ENCODE measurements around the gene VPS35L. TPM values are rescaled to one million over a fixed set of nuclear protein-coding genes. Genes with fewer than 3 reads are reported as not detected.
A peak's percentile ranks its signal among the peaks of the same experiment; 100 is the strongest.

VPS35L gene
- total and polyA plus RNA-seq, 12 donors = 15.0 to 35.1 (median 30.4) TPM

- Histone ChIP-seq H3K4me1 (peaks cover 0 to 53% (median 41%) of the 10 kb centered on the region in 9 donors), H3K27ac (peak within 1 kb of the TSS in 9 of 10 donors; percentile 51 to 94 (median 85)), H3K36me3 (peaks cover 0 to 26% (median 7%) of the 10 kb centered on the region in 9 donors), H3K9me3 (no peaks in the 10 kb centered on the region), H3K27me3 (no peaks in the 10 kb centered on the region), H3K4me3 (peak within 1 kb of the TSS; percentile 75 to 99 (median 95))
- DNase-seq (peak; percentile 90 to 91), ATAC-seq (peak; percentile 95 to 98 (median 98))
- intact Hi-C loops (cut with DNase I) = loop anchor here in 7 of 10 donors (5.0 to 10.0 kb wide), 5 partner anchors 71 to 167 kb away; partner anchors contain the start of gene GPRC5B (in 7 of the 7)
- peak in 2 of 9 donors; percentile 10 to 18 for TF ChIP-seq CTCF (IDR thresholded peaks at IDR 0.05)
- 0% methylated on average over 83 to 88 of the region's 88 CpGs for WGBS, 2 donors
Observed at GRCh38 chr16:19717741-19718623, 162.5 kb downstream of the VPS35L start, which contains the start of the genes IQCK and KNOP1. Gene IQCK, plus strand, starts transcription at chr16:19718271. Its CDS starts 36 bp downstream, at chr16:19718307. Gene KNOP1, minus strand, starts transcription at chr16:19718227. Its CDS starts 3,192 bp downstream, at chr16:19715035.

- H3K9me3 ChIP-seq = no peaks in the 10 kb centered on the region
- DNase-seq (no peak), ATAC-seq (peak in 1 of 8 donors; percentile 4)
- H3K36me3 ChIP-seq = peaks cover 0 to 20% (median 7%) of the 10 kb centered on the region in 9 donors
- H3K27me3 ChIP-seq = no peaks in the 10 kb centered on the region
- peak overlapping the region; percentile 75 to 99 (median 95) for H3K4me3 ChIP-seq
- 1% methylated on average over 21 of the region's 21 CpGs for WGBS, 2 donors
- H3K4me1 ChIP-seq = peaks cover 0 to 53% (median 41%) of the 10 kb centered on the region in 9 donors
- peak overlapping the region in 9 of 10 donors; percentile 51 to 94 (median 85) for H3K27ac ChIP-seq
- TF ChIP-seq CTCF (IDR thresholded peaks at IDR 0.05) = no peak
- intact Hi-C loops (cut with DNase I) = loop anchor here in 7 of 10 donors (5.0 to 10.0 kb wide), 5 partner anchors 71 to 166 kb away; partner anchors contain the start of gene GPRC5B (in 7 of the 7)
Observed at GRCh38 chr16:19718624-19718965, 163.1 kb downstream of the VPS35L start.

- Histone ChIP-seq H3K4me3 (no peak overlapping the region), H3K9me3 (no peaks in the 10 kb centered on the region), H3K4me1 (peaks cover 0 to 35% (median 23%) of the 10 kb centered on the region in 9 donors), H3K27me3 (no peaks in the 10 kb centered on the region), H3K36me3 (peaks cover 0 to 6% (median 0%) of the 10 kb centered on the region in 9 donors), H3K27ac (peak overlapping the region in 3 of 10 donors; percentile 67 to 94 (median 84))
- no peak for DNase-seq
- no peak for ATAC-seq
- intact Hi-C loops (cut with DNase I) = loop anchor here in 1 of 10 donors (5.0 kb wide), 1 partner anchor 45 kb away; no protein-coding TSS in a partner anchor
- TF ChIP-seq CTCF (IDR thresholded peaks at IDR 0.05) = no peak
- 74 to 76% methylated on average over 11 of the region's 11 CpGs for WGBS, 2 donors
Observed at GRCh38 chr16:19722269-19722952, 166.9 kb downstream of the VPS35L start.

- intact Hi-C loops (cut with DNase I) = loop anchor here in 1 of 10 donors (5.0 kb wide), 1 partner anchor 44 kb away; no protein-coding TSS in a partner anchor
Observed at GRCh38 chr16:19722981-19723380, 167.5 kb downstream of the VPS35L start.

More at GRCh38 chr16:19722981-19723380, 167.5 kb downstream of the VPS35L start:
- Histone ChIP-seq H3K9me3 (no peaks in the 10 kb centered on the region), H3K27ac (no peak overlapping the region), H3K4me3 (no peak overlapping the region), H3K4me1 (peaks cover 0 to 34% (median 20%) of the 10 kb centered on the region in 9 donors), H3K36me3 (peaks cover 0 to 6% (median 0%) of the 10 kb centered on the region in 9 donors), H3K27me3 (no peaks in the 10 kb centered on the region)
- 83 to 87% methylated on average over 7 of the region's 7 CpGs for WGBS, 2 donors
- DNase-seq (no peak), ATAC-seq (no peak)
- no peak for TF ChIP-seq CTCF (IDR thresholded peaks at IDR 0.05)

Measured in heart right ventricle (tissue), 16 donors.